Measurements from ENCODE around the gene TANC1.

- TF ChIP-seq POLR2A (IDR thresholded peaks at IDR 0.05; ENCODE audit: low read length) (no peak), GATA1 (IDR thresholded peaks at IDR 0.05; ENCODE audit: low read depth, low read length) (no peak)
These were observed 36.4 kb downstream of the TANC1 start for GRCh38 chr2:159004849-159005248.

Data from erythroblast (primary cell).